DMS79 treated with DMSO at 0.1 percent for 48 hours (cell line): ENCODE measurements around the gene SLC38A4.

ENCODE experiments used
- DNase-seq: peaks from one replicate; lab custom pipeline; 2025; lab: John Stamatoyannopoulos, UW

Gene SLC38A4

DNA sequence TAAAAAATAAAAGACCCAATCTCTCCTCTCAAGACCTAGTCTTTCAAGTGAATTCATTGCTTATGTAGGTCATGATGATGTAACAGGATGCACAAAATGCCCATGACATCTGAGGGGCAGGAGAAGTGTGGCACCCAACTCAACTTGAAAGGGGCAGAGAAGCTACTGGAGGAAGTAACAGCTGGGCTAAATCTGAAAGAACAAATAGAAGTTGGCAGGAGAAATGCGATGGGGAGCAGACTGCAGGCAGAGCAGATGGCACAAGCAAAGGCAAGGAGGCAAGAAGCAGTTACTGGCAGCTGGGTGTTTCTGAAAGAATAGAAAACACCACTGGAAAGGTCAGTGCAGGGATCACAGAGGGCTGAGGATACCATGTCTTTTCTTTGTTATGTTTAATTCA is 14.6 kb downstream of the SLC38A4 start:
- no peak for DNase-seq

DNA sequence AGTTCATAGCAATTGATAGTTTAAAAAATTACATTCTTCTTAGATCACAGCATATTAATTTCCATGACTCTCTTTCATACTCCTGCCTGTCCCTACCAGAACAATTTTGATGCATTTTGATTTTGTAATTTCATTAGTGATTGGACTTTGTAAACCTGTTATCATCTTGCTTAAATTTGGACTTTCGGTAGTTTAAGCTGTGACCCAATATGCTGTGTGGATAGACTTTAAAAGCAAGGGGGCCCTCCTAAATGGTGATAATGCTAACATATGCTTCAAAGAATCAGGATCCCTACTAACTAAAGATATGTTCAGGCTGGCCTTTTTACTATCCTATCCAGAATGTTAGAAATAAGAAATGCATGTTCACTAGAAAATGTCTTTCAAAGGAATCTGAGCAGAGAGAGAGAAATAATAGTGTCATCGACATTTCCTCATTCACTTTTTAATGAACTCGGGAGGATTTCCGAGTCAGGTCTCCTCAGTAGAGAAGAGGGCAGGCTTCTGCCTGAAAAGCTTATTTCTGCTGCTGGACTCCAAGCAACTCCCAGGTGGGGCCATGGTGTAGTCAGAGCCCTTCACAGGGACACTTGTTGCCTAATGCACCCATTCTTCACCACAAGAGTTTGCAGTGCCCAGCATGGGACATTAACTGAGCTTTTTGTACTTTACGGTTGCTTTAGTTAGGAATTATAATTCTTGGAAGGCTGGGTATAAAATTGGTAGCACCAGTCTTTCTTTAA is 16.7 kb downstream of the SLC38A4 start:
- DNase-seq, result no peak

DNA sequence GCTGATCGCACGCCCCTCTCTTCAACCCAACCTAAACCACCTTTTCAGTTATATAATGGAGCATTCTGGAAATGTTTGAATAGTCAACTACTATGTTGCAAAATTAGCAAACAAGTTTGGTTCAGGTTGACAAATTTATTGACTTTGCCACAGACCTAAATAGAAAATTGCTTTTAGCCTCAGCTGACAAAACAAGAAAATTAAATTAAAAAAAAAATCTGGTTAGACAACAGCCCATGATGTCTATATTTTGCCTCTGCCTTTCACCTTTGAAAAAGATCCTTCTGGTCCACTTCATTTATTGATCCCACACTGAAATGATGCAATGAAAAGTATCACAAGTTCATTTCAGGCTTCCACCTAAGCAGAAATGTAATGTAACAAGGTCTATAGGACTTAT is 17.5 kb downstream of the SLC38A4 start:
- DNase-seq, result no peak

DNA sequence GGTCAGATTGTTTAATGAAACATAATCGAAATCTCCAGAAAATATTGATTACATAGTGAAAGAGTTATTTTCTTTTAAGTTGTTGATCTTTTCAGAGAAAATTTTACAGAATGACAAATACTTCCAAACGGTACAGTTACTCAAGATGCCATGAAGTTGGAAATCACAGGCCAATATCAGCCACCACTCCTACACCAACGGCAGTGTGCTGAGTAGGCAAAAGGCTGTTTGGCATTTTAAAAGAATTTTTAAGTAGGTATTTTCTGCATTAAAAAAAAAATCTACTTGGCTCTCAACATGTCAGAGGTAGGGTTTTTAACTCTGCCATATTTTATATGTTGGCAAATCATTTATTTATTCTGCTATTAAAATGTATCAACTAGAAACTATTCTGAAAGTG is 21.7 kb downstream of the SLC38A4 start:
- no peak for DNase-seq

DNA sequence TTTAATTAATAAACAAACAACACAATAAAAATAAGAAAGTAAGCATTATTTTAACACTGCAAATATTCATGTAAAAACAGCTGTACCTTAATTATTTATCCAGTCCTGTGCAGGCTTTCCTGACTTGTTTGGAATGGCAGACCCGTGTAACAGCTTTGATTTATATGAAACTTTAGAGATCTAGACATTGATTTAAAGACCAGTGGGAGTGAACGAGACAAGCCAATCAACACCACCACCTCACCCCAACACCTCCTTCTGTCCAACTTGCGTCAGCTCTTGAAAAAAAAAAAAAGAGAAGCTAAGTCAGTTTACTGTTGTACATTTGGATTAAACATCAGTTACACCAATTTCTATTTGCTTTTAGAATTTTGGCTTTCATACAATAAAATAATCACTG is 22.3 kb downstream of the SLC38A4 start:
- DNase-seq, result no peak

DNA sequence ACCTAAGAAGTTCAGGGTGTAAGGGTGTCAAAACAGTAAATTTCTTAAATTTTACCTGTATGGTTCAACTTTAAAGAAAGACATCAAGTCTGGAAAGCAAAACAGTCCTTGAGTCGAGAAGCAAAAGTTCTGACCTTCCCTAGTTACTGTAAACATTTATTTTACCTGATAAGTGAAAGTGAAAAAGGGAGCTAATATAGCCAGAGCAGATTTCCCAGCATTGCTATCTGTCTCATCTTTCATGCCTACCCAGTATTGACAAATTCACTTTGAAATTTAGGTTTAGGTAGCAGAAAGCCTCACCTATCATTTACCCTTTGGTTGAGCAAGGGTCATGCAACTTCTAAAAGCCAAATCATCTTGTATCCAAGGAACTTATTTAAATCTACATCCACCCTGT is 24.5 kb downstream of the SLC38A4 start:
- DNase-seq, result no peak

DNA sequence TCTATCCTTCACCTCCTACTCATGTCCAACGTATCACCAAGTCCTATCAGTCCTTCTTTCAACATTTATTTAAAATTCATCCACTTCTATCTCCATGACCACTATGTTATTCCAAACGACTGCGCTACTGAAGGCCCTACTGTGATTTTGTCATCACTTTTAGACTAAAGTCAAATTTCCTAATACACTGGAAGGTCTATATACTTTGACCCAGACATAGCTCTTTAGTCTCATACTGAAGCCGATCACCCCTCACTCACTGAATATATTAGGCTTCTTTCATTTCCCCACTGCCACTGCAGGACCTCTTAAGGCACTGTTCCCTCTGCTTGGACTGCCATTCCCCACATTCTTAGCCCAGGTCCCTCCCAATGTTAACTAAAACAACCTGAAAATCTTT is 25.6 kb downstream of the SLC38A4 start:
- DNase-seq, result no peak

DNA sequence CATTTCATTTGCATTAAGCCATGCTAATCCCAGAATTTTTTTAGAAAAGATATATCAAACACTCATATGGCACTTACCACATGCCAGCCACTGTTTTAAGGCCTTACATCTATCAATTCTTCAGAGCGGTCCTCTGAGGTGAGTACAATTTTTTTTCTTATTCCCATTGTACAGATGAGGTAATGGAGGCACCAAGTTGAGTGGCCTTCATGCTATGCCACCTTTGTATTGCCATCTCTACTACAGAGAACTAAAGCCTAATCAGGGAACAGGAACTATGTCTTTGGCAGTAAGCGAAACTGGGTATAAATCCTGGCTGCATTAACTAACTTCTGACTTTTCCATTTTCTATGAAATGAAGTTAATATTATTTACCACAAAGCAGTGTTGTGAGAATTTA is 27.1 kb downstream of the SLC38A4 start:
- DNase-seq, result no peak

DNA sequence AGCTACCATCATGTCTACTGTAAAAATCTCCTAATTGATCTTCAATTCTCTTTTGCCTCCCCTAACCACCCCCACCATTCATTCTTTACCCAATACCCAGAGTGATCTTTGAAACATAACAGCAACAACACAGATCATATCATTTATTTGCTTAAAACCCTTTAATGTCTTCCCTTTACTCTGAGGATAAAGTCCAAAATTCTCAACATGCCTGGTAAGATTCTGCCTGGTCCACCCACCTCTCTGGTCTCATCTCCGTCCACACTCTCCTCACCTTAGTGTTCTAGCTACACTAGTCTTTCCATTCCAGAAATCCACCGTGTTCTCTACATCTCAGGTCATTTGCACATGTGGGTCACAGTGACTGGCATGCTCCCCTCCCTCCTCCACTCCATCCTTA is 27.7 kb downstream of the SLC38A4 start:
- DNase-seq, result no peak

DNA sequence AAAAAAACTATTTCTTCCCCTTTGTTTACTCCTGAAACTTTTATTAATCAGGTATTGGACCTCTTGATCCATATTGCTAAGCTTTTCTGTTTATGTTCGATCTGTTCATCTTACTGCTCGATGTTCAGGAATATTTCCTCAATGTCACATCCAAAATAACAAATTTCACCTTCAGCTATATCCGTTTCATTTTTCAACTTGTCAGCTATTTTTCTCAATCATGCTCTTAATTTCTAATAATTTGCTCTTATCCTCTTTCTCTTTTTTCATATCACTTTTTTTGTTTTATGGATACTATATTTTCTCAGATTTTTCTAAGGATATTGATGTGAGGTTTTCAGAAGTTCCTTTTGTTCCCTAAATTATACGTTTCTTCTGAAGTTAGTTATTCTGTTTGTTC is 29.8 kb downstream of the SLC38A4 start:
- no peak for DNase-seq

DNA sequence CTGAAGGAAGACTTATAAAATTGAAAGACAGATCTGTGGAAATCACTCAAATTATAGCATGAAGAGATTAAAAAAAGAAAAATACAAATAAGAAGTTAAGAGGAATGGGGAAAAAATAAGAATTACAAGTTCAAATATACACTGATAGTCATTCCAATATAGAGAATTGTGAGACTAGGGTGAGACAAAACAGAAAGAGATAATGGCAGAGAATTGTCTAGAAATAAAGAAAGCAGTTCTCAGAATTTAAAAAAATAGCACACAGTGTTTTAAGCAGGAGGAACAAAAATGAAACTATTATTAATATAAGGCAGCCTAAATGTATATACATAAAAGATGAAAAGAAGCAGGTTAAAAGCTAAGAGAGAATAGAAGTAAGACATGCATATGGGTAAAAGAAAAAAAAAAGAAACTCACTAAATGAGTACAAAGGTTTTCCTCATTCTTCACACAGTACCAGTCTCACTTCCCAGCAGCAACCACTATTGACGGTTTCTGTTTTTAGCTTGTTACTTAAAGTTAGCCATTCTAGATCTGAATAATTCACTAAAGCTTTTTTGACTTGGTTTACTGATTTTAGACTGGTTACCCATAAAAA is 31.1 kb downstream of the SLC38A4 start:
- no peak for DNase-seq

DNA sequence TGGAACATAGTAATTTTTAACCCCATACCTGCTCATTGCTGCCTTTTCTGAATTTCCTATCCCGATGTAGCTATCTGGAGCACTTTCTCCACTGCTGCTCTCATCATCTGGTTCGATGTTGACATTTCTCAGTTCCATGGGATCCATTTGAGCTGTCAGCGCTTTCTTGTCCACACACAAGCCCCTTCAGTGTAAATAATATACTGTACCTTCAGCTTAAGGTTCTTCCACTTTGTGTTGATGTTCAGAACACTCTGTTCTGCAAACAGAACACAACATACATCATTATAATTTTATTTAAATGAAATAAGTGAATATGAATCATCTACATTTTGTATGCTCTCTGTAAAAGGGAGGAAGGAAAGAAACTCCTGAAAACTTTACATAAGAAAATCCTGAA is 32.9 kb downstream of the SLC38A4 start:
- DNase-seq, result no peak

DNA sequence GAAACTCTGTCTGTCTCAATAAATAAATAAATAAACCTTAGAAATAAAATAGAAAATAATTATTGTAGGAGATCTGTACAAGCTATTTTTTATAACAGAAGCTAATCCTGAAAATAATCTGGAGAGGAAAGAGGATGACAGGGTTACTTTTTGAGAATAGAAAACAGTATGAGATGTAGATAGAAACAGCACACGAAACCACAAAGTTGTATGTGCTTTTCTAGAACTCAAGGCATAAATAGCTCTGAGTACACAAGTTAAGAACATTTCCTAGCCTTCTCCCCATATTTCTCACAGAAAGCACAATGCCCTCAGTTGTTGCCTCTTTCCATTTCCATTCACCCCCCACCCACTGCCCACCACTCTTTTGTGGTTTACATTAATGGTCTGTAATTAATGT is 35.7 kb downstream of the SLC38A4 start:
- DNase-seq, result no peak

DNA sequence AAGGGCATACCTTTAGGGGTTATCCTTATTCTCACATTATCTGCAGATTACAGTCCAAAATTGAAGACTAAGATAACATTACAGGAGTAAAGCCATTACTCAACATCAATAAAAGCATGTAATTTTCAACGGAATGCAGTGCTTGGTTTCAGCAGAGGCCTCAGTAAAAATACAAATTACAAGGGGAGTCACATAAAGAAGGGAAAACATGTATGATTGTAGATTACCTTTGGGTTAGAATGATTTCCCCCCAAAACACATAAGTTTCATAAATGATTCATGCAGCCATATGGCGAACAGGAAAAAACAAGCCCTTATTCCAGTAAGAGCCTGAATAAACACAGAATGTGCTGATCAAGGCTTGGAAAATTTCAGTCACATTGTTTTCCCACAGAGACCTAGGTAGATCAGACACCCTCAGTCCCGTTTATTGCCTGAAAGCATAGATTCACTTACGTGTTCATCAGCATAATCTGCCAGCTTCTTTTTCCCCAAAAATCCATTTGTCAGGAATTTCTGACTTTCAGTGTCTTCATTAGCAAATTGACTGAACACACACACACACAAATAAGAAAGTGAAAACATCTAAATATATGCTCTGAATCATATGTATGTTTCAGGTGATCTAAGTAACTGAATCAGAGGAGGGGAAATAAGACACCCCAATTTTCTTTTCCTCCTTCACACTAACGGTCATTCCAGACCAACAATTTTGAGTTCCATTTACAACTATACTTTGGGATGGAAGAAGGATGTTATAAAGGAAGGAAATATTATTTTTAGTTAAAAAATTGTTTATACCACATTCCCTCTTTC is 37.5 kb downstream of the SLC38A4 start:
- DNase-seq, result no peak

DNA sequence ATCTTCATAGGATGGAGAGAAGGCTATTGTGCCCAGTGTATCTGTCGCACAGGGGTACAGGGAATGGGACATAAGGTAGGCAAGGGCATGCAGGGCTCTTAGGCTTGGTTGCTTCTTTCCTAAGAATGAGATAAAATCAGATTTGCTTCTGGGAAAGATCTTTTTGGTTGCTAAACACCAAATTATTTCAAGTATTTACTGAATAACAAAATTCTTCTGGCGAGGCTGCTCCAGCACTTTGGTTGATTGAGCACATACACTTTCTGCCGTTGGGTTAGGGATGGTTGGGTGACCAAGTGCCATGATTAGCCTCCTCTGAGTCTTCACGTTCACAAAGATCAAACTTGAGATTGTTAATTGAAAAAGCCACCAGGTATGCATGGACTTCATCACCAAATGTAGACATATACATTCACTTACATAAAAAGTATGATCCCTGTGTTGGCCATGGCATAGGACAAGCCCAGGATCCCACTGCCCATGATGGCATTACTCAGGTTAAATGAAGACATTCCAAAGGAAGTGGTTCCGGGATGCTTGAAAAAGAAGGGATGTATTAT is 38.2 kb downstream of the SLC38A4 start:
- no peak for DNase-seq

DNA sequence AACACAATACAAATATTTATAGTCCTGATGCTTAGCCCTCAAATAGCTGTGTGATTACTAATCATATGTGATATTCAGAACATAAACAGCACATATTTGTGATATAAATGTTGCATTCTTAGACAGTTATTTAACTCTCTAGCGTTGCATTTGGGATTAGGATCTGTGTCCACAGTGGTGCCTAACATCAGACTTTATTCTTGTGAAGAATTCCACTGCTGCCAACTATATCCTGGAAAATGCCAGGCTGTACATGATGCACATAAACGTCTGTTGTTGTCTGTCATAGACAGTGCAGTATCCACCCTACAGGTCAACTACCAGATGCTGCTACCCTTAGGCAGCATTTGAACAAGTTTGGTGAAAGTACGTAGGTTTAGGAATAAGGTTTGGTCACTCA is 39.0 kb downstream of the SLC38A4 start:
- no peak for DNase-seq

DNA sequence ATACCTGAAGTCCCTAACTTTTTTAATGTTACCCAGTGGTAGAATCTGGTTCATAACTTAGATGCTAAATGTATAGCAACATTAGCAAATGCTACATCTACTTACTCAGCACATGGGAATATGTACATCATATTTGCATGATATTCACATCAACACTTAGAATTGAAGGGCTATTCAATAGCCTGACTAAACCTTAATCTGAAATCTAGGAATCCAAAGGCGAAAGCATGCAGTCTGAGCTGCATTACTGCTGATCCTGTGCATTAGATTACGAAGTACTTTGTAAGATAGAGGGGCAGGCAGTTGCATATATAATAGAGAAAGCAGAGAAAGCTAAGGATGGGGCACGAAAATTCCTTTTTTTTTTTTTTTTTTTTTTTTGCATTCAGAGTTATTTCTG is 40.4 kb downstream of the SLC38A4 start:
- no peak for DNase-seq

DNA sequence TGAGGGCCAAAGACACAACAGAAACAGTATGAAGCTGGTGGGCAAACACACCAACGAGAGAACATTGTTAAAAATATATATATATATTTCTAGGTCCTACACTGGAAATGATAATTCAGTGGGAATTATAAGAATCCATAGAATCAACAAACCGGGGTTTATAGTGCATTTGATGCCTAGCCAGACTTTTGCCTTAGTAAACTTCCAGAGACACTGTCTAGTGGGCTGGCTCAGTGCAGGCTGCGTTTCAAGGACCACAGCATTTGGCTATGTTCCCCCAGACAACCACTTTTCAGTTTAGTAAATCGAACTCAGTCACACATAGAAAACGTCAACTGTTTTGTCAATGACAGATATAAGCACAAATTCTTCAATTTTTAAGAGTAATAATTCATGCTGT is 41.9 kb downstream of the SLC38A4 start:
- DNase-seq, result no peak

DNA sequence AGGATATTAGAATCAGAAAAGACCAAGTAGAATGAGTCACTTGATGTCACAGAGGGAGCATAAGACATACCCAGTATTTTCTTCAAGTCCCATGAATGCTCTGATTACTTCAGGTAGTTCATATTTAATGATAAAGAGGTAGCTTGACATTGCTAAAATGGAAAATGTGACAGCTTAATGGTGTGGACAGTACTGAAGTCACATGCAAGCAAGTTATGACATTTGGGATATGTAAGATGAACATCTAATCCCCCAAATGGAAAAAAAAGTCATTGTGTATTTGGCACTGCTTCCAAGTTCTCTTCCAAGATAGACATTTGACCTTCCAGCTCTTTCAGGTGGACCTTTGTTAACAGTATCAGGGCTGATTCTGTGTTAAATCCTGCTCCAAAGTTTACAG is 45.9 kb downstream of the SLC38A4 start:
- DNase-seq, result no peak

DNA sequence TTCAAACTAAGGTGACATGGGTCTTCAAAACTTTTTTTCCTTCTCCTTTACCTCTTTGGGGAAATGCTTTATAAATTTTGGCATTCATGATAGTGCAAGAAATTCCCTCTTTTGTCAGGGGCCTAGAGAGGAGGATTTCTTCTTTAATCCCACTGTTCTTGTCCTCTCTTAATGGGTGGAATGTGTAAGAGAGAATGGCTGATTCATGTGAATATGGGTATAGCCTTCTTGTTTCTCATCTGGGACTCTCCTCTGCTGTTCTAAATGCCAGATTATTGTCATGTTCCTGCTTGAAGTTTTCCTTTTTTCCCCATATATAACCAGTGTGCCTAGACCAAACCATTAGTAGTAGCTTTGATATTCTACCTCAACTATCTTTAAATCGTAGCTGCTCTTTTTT is 46.7 kb downstream of the SLC38A4 start:
- DNase-seq, result no peak

DNA sequence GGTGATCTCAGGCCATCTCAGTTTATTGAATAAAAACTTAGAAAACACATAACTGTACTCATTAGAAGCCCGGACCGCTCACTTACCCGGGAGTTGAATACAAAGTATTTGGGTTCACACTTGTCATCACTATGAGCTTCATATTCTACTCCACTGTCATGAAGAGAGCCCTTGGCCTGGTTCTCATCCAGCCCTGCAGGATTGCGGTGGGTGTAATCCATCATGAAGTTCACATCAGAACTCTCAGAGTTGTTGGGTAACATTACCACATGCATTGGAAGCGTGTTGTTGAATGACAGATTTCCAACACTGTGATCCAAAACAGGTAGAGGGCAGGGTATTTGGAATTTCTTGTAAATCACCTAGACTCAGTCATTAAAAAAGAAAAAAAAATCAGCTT is 47.4 kb downstream of the SLC38A4 start:
- no peak for DNase-seq

DNA sequence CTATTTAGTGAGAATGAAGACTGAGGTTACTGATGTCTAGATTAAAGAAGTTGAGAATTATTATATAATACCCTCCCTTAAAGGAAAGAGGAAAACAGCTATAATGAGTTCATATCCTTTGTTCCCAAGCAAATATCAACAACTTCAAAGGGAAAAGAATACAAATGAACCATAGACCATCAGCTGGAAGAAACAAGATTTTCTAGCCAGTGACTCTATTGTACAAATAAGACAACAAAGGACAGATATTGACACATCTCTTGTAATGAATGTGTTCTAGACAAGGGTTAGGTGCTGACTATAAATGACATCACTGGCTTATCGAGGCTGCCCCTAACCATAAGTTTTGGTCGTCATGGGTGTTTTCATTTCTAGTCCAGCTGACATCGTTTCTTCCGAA is 48.2 kb downstream of the SLC38A4 start:
- DNase-seq, result no peak

DNA sequence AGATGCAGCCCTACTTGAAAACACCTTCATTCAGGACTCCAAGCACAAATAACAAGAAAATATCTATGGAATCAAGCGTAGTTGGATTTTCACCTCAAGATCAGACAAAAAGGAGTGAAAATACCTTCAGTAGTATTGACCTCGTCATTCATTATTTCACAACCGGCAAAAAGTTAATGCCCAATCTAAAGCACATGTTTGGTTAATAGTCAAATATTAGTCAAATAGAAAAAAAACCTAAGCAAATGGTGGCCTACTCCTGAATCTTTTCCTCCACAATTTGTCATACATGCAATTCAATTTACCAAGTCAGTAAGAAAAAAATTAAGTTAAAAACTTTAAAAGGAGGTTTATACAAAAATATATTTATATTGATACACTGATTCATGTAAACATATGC is 50.0 kb downstream of the SLC38A4 start:
- DNase-seq, result no peak
